Liver (tissue), 9 donors: ENCODE measurements around the gene CEMIP. TPM values are rescaled to one million over a fixed set of nuclear protein-coding genes. Genes with fewer than 3 reads are reported as not detected.

ENCODE experiments used
- DNase-seq: peaks from one replicate; pipeline ENCODE4 v3.0.0-alpha.2; 2017; ENCODE audit warnings: low spot score
- H3K27ac ChIP-seq, 2 donors: one replicate each; pipeline ENCODE4 v1.7.0; 2013; ENCODE audit warnings: inconsistent platforms in 2 of 2, low read length in 2 of 2, control low read depth in 1 of 2, low read depth in 1 of 2, mild to moderate bottlenecking in 1 of 2
- H3K27me3 ChIP-seq, 4 donors: one replicate each; pipeline versions ENCODE4 v1.6.1 to v1.7.0; 2013; ENCODE audit warnings: low read length in 3 of 4, inconsistent platforms in 1 of 4, mild to moderate bottlenecking in 1 of 4, moderate library complexity in 1 of 4; ENCODE audit not compliant: control insufficient read depth in 4 of 4, insufficient read depth in 4 of 4
- H3K36me3 ChIP-seq, 4 donors: one replicate each; pipeline versions ENCODE4 v1.6.1 to v1.7.0; 2013; ENCODE audit warnings: low read length in 3 of 4, mild to moderate bottlenecking in 3 of 4, low read depth in 1 of 4, moderate library complexity in 1 of 4; ENCODE audit not compliant: control insufficient read depth in 4 of 4, insufficient read depth in 3 of 4
- H3K4me1 ChIP-seq, 4 donors: one replicate each; pipeline versions ENCODE4 v1.6.1 to v1.7.0; 2013; ENCODE audit warnings: low read length in 3 of 4, mild to moderate bottlenecking in 3 of 4, moderate library complexity in 1 of 4; ENCODE audit not compliant: control insufficient read depth in 4 of 4, insufficient read depth in 4 of 4
- H3K4me3 ChIP-seq, 3 donors: one replicate each; pipeline versions ENCODE4 v1.6.1 to v1.7.0; 2013; ENCODE audit warnings: low read length in 3 of 3, control low read depth in 1 of 3, low read depth in 1 of 3, mild to moderate bottlenecking in 1 of 3
- H3K9ac ChIP-seq, 2 donors: one replicate each; pipeline ENCODE4 v1.7.0; 2013; ENCODE audit warnings: low read length in 2 of 2, mild to moderate bottlenecking in 2 of 2, moderate library complexity in 2 of 2, control low read depth in 1 of 2, low read depth in 1 of 2
- H3K9me3 ChIP-seq, 4 donors: one replicate each; pipeline versions ENCODE4 v1.6.1 to v1.7.0; 2013; ENCODE audit warnings: low read length in 3 of 4; ENCODE audit not compliant: control insufficient read depth in 4 of 4
- ATF3 ChIP-seq: IDR thresholded peaks from 2 replicates; pipeline ENCODE4 v1.6.1; 2016; ENCODE audit warnings: antibody characterized with exemption
- CTCF ChIP-seq: fragments of 150-350 bp; IDR thresholded peaks from 2 replicates; pipeline ENCODE4 v1.5.1; 2017; ENCODE audit warnings: improper control_type of control experiment, low read depth, low read length; ENCODE audit not compliant: missing input control
- EGR1 ChIP-seq, 2 donors: IDR thresholded peaks; 2 replicates each; pipeline ENCODE4 v1.6.1; 2016 to 2018; ENCODE audit warnings: antibody characterized with exemption in 2 of 2, low read depth in 2 of 2
- FOXA1 ChIP-seq: IDR thresholded peaks from 2 replicates; pipeline ENCODE4 v1.6.1; 2016; ENCODE audit warnings: antibody characterized with exemption
- GABPA ChIP-seq, 2 donors: IDR thresholded peaks in 1 of 2; conservative IDR thresholded peaks in 1 of 2; 2 replicates each; pipeline ENCODE4 v1.6.1; 2016; ENCODE audit warnings: antibody characterized with exemption in 2 of 2, mild to moderate bottlenecking in 1 of 2, moderate library complexity in 1 of 2
- HNF4G ChIP-seq: IDR thresholded peaks from 2 replicates; pipeline ENCODE4 v1.6.1; 2016; ENCODE audit warnings: antibody characterized with exemption
- JUND ChIP-seq, 2 donors: IDR thresholded peaks; 2 replicates each; pipeline ENCODE4 v1.6.1; 2016; ENCODE audit warnings: antibody characterized with exemption in 2 of 2
- MAX ChIP-seq: IDR thresholded peaks from 2 replicates; pipeline ENCODE4 v1.6.1; 2016; ENCODE audit warnings: antibody characterized with exemption
- NR2F2 ChIP-seq: IDR thresholded peaks from 2 replicates; pipeline ENCODE4 v1.6.1; 2016; ENCODE audit warnings: antibody characterized with exemption
- RAD21 ChIP-seq, 2 donors: IDR thresholded peaks; 2 replicates each; pipeline ENCODE4 v1.6.1; 2016; ENCODE audit warnings: antibody characterized with exemption in 2 of 2, mild to moderate bottlenecking in 2 of 2
- REST ChIP-seq: IDR thresholded peaks from 2 replicates; pipeline ENCODE4 v1.6.1; 2016; ENCODE audit warnings: antibody characterized with exemption, mild to moderate bottlenecking
- SP1 ChIP-seq: IDR thresholded peaks from 2 replicates; pipeline ENCODE4 v1.6.1; 2018; ENCODE audit warnings: antibody characterized with exemption, mild to moderate bottlenecking
- TAF1 ChIP-seq: conservative IDR thresholded peaks from 2 replicates; pipeline ENCODE4 v1.6.1; 2016; ENCODE audit warnings: antibody characterized with exemption, mild to moderate bottlenecking
- YY1 ChIP-seq: IDR thresholded peaks from 2 replicates; pipeline ENCODE4 v1.6.1; 2016; ENCODE audit warnings: antibody characterized with exemption, mild to moderate bottlenecking
- ZBTB33 ChIP-seq: IDR thresholded peaks from 2 replicates; pipeline ENCODE4 v1.6.1; 2016; ENCODE audit warnings: antibody characterized with exemption
- WGBS: extraction: QIAGEN DNeasy Blood & Tissue Kit; methylation state at CpG from one replicate; pipeline ENCODE4 v1.1.7; 2013; 5-methylcytosine and 5-hydroxymethylcytosine counted together
- polyA plus RNA-seq, 2 donors: library from polyadenylated mRNA; stranded (reverse) in 1 of 2; unstranded in 1 of 2; fragments of 200-250 nt in 1 of 2; fragments of >200 nt in 1 of 2; fragmentation: Nextera tagmentation in 1 of 2; extraction: Ambion mirVana in 1 of 2; gene quantifications; one replicate each; pipeline versions ENCODE4 v1.2.1 to v1.2.3, GENCODE V29; 2013 to 2015
- total RNA-seq, 2 donors: library from RNA; depleted of rRNA; stranded (reverse); fragments of >200 nt; gene quantifications; one replicate each; pipeline ENCODE4 v1.2.3, GENCODE V29; 2014
- donor health status: healthy.
- donor health status: healthy.
- donor health status: healthy.
- donor health status: healthy.
- donor health status: healthy.

CEMIP gene
- total and polyA plus RNA-seq, 4 donors, result under 0.01 to 0.89 (median 0.21) TPM

- H3K4me3 ChIP-seq, result no peak overlapping the region
- H3K4me1 ChIP-seq, result no peaks in the 10 kb centered on the region
- no peaks in the 10 kb centered on the region for H3K27me3 ChIP-seq
Observed at GRCh38 chr15:80764535-80764934, 14.6 kb upstream of the CEMIP start.

GRCh38 chr15:80766275-80766674, 12.9 kb upstream of the CEMIP start:
- Histone ChIP-seq H3K4me1 (no peaks in the 10 kb centered on the region), H3K36me3 (no peaks in the 10 kb centered on the region), H3K9me3 (no peaks in the 10 kb centered on the region), H3K27me3 (no peaks in the 10 kb centered on the region), H3K9ac (no peak overlapping the region), H3K27ac (no peak overlapping the region), H3K4me3 (no peak overlapping the region)
- 95% methylated on average over 3 of the region's 3 CpGs for WGBS
- DNase-seq, result no peak
- no peak for TF ChIP-seq SP1
- no peak for TF ChIP-seq JUND (IDR thresholded peaks at IDR 0.05)
- no peak for TF ChIP-seq REST
- TF ChIP-seq EGR1 (IDR thresholded peaks at IDR 0.05; ENCODE audit: low read depth in 2 of 2), result no peak
- no peak for TF ChIP-seq FOXA1

More at GRCh38 chr15:80764535-80764934, 14.6 kb upstream of the CEMIP start:
- DNase-seq, result no peak
- TF ChIP-seq TAF1 (no peak), ATF3 (no peak), EGR1 (IDR thresholded peaks at IDR 0.05; ENCODE audit: low read depth in 2 of 2) (no peak)
- H3K9me3 ChIP-seq, result no peaks in the 10 kb centered on the region
- H3K36me3 ChIP-seq, result no peaks in the 10 kb centered on the region
- no peak overlapping the region for H3K27ac ChIP-seq
- H3K9ac ChIP-seq, result no peak overlapping the region
- 91% methylated on average over 3 of the region's 3 CpGs for WGBS

GRCh38 chr15:80768158-80768557, 11.0 kb upstream of the CEMIP start:
- Histone ChIP-seq H3K36me3 (no peaks in the 10 kb centered on the region), H3K9ac (no peak overlapping the region), H3K4me3 (no peak overlapping the region), H3K27me3 (no peaks in the 10 kb centered on the region), H3K9me3 (no peaks in the 10 kb centered on the region), H3K4me1 (no peaks in the 10 kb centered on the region), H3K27ac (no peak overlapping the region)
- TF ChIP-seq NR2F2 (no peak), MAX (no peak), CTCF (no peak), HNF4G (no peak), ZBTB33 (no peak), TAF1 (no peak), GABPA (IDR thresholded peaks at IDR 0.05 in 1 of 2, conservative IDR thresholded peaks at IDR 0.05 in 1 of 2) (no peak), YY1 (no peak), SP1 (no peak), RAD21 (IDR thresholded peaks at IDR 0.05) (no peak)
- no peak for DNase-seq
- WGBS, result 95% methylated on average over 1 of the region's 1 CpG
